Renal pelvis (tissue), 4 donors: ENCODE results near the gene PROM2. TPM values are rescaled to one million over a fixed set of nuclear protein-coding genes. Genes with fewer than 3 reads are reported as not detected.

Experiments
- DNase-seq: peaks from one replicate; pipeline ENCODE4 v3.0.0-alpha.2; 2013
- polyA plus RNA-seq, 3 donors: library from polyadenylated mRNA; unstranded; fragments of 120-200 nt; gene quantifications; one replicate each; pipeline ENCODE4 v1.2.1, GENCODE V29; 2013; ENCODE audit not compliant: insufficient read length in 3 of 3

The PROM2 gene
- polyA plus RNA-seq, 3 donors, result 34.1 to 46.1 (median 44.5) TPM

DNA sequence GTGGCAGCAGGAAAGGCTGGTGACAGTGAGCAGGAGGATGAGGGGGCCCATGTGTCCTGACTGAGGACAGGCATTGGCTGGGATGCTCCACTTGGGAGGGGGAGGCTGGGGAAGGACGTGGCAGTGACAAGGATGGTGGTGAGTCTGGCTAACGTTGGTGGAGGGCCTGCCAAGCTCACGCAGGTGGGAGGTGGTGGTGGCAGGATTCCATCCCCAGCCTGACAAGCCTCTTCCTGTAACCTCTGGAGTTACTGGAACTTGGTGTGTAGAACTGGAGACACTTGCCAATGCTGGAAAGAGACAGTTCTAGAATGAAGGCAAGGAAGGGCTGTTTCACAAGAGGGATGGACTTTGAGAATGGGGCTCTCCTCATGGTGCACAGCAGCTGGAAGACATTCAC, 8.2 kb downstream of the PROM2 start:
- no peak for DNase-seq

DNA sequence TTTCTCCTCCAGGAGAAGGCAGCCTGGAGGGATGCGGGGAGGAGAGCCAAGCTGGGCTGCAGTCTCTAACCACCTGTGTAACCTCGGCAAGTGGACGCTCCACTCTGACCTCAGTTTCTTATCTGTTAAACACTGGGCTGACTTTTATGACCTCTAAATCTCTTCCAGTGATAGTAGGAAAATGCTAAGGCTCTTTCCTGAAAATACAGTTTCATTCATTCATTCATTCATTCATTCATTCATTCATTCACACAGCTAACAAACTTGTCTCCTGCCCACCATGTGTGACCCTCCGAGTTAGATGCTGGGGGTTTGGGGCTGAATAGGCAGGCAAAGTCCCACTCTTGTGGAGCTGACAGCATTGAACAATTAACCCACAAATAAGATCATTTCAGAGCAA, 9.3 kb downstream of the PROM2 start:
- DNase-seq, result no peak

DNA sequence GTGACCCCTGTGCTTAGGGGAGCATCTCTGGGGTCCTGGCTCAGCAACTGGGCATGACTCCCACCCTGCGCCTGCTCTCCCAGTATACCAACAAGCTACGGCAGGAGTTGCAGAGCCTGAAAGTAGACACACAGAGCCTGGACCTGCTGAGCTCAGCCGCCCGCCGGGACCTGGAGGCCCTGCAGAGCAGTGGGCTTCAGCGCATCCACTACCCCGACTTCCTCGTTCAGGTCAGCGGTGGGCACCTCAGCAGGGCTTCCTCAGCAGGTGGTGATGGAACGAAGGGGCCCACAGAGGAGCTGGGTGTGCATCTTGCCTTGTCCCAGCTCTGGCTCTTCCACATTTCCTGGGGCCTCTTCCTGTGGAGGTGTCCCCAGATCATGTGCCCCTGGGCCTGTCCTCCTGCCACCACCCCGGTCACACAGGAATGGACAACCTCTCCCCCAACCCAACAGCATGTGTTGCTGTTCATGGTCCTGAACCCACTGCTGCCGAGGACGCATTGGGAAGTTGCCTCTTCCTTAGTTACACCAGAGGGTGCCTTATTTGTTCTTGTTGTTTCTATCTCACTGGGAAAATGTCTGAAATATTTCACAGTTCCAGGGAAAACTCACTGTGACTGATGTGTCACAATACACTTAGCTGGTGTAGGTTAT, 10.8 kb downstream of the PROM2 start:
- no peak for DNase-seq

DNA sequence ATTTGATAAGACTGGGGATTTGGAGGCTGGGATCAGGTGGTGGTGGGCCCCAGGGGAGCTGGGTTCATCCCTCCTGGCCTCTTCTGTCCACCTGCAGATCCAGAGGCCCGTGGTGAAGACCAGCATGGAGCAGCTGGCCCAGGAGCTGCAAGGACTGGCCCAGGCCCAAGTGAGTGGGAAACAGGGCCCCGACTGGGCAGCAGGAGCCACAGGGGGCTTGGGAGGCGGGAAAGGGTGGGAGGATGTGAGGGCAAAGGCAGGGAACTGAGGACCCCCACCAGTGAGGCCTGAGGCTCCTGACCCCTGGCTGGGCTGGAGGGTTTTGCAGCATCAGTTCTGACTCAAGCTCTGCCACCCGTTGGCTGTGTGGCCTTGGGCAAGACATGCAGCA, 11.3 kb downstream of the PROM2 start:
- no peak for DNase-seq

DNA sequence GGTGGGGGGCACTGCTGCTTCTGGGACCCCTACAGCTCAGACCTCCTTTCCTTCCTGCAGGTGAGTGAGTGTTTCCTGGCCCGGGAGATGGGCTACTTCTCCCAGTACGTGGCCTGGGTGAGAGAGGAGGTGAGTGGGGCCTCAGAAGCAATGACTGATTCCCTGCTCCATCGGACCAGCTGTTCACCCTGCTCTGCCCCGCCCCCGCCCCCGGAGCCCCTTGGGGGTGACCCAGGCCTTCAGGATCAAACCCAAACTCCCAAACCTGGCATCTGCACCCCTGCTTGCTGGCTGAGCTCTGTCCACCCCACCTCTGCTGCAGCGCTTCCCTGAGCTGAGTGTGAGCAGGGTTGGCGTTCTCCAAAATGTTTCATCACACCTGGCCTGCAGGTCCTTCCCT, 13.1 kb downstream of the PROM2 start:
- DNase-seq, result no peak

DNA sequence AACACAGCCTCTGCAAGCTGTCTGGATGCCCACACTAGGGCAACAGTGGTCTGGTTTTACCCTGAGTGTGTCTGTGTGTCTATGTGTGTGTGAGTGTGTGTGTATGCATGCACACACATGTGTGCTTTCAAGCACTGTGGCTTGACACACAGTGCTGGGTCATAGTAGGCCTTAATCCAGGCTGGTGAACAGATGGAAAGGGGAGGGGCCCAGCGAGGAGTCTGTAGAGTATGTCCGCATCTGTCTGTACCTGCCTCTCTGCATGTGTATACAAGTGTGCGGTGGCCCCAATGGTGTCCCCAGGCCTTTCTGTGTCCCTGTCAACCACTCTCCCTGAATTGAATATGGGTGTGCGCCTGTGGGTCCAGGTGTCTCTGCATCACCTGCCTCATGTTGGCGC, 13.6 kb downstream of the PROM2 start:
- DNase-seq, result no peak

DNA sequence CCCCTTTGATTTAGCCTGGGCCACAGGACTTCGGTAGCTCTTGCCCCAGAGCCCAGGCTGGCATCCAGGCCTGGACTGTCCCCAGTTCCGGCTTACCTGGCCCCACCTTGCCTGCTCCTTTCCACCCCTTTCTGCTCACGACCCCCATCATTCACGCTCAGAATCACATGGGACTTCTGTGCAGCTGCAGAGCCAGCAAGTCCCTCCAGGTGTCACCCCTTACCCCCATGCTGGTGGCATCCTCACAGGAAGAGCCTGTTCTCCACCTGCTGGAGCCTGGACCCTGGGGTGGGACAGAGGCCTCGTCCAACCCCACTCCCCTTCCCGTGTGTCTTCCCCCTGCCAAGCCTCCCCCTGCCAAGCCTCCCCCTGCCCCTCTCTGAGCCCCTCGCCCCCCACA, 15.0 kb downstream of the PROM2 start:
- DNase-seq, result no peak

DNA sequence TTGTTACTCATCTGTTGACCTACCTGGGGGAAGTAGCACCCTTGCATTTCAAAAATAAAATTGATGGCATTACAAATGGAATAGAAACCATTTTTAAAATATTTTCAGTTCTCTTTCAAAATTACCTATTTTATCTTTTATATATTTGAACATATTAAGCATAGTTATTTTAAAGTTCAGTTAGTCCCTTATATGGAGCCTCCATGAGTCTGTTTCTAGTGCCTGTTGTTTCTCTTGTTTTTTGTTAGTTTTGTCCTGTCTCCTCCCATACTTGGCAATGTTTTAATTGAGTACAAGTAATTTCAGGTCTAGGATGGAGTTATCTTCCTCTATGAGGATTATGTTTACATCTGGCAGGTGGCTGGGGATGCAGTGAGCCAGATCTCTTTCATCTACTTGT, 17.0 kb downstream of the PROM2 start:
- DNase-seq, result no peak

DNA sequence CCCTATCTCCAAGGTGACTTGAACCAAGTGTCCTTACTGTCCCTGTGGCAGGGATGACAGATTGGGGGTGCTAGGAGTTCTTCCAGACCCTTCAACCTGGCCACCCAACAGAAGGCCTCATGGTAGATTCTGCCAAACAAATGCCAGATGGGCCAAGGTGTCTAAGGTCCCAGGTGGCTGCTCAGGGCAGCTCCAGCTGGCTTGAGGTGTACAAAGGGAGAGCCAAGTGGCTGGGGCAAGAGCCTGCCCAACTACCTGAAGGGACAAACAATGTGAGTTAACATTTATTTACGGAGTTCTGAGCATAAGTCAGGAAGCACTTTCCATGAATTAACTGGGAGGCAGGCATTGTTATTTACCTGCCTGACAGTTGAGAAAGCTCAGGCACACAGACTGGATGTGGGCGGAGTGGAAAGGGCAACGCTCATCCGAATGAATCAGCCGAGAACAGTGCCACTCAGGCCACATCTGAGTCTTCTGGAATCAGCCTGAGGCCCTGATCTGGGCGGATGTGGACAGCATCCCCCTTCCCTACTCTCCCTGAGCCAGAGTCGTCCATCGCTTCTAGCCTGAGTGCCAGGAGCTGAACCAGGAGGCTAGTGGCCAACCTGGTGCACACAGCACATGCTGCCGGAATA, 18.5 kb downstream of the PROM2 start:
- DNase-seq, result no peak

DNA sequence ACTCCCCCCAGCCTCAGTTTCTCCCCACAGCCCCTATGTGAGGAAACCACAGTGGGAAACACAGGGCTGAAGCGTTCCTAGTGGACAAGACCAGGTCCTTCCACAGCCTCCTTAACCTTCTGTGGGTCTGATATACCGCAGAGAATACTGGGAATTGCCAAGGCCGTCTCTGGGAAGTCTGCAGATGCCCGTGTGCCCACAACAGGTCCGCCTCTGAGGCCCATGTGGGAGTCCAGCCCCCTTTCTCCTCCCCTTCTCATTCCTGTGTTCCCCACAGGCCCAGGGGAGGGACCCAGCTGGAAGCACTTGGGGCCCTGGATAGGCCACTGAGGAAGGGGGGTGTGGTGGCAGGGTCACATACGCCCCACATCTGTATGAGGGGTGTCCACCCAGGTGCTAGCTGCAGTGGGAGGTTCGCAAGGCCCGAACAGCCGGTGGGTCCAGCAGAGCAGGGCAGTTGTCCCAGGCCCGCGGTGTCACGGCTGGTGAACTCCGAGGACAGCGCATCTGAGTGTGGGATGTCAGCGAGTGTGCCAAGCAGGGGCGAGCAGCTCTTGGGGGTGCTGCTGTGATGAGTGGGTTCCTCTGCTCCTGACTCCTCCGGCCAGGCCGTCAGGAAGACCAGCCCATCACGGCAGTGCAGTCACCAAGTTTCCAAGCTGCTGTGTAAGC, 20.5 kb downstream of the PROM2 start:
- DNase-seq, result no peak

DNA sequence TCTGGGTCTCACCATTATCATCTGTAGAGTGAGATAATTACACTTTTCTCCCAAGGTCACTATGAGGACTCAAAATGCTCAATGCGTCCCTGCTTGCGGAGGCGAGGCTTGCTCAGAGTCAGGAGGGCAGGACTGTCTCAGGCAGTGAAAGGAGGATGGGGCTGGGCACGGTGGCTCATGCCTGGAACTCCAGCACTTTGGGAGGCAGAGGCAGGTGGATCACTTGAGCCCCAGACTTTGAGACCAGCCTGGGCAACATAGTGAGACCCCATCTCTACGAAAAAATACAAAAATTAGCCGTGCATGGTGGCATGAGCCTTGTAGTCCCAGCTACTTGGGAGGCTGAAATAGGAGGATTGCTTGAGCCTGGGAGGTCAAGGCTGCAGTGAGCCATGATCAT, 21.1 kb downstream of the PROM2 start:
- no peak for DNase-seq

DNA sequence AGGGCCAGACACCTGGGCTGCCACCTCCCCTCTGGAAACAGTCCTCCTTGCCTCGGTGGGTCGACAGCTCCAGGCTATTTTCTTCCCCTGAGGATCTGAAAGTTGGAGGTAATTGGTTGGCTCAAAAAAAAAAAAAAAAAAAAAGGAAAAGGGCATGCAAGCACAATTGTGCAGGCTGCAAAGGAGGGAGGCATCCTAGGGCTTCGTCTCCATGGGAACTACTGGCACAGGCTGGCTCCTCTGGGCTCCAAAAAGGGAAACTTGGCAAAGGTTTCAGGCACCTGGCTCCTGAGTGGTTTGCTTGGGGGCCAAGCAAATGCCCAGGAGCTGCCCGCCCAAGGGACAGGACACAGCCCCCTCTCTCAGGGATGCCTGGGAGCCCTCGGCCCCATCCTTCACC, 21.8 kb downstream of the PROM2 start:
- DNase-seq, result no peak

DNA sequence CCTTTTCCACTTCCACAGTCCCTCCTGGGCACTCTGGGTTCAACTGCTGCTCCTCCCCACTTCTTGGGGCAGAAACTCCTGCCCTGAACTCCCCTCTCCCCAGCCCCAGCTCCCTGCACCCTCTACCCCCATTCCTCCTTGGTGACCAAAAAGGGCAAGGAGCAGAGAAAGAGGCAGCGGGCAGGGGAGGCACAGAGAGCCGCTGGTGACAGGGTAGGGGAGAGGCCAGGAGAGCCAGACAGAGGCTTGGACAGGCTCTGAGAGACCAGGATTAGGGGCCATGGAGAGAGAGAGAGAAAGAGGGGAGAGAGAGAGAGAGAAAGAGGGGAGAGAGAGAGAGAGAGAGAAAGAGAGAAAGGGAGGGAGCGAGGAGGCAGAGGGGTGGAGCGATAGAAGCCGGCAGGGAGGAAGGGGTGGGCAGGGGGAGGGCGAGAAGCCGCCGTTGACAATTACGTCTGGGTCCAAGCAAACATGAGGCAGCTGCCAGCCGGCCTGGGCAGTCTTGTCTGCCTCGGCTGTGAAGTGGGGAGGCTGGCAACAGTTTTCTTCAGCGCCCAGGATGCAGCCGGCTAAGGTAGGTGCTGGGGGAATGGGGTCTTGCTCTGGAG, 22.7 kb downstream of the PROM2 start, which contains the start of gene KCNIP3:
Gene KCNIP3 (plus strand): TSS at position 468 of the 608 bp plus-strand sequence. CDS start 92 bp downstream, at position 560.
- no peak for DNase-seq

DNA sequence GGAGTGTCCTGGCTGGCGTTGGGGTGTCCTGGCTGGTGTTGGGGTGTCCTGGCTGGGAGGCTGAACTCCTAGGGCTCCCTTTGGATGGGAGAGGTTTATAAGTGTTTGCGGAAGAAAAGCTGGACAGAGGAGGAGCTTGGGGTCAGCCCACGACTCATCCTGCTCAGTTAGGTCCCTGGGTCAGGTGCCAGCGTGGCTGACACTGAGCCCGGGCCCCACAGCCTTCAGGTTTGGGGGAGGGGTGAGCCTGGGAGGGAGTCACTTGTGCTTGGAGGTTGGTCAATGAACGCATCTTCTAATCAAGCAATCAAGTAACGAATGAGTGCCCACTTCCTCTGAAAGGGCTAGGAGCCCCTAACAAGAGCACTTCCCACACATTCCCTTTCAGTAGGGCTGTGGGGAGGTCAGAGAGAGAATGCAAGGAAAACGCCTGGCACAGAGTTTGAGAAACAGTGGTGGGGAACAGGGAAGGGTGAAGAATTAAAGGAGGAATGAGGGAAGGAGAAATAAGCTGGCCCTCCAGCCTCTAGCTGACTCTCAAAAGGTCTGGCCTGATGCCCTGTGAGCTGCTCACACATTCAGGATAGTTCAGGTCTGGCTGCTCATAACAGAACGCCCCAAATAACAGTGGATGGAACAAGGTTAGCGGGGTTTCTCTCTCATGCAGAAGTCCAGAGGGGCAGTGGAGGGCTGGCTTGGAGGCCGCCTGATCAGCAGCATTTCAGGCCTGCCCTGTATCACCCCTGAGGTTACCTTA, 23.6 kb downstream of the PROM2 start:
- no peak for DNase-seq

DNA sequence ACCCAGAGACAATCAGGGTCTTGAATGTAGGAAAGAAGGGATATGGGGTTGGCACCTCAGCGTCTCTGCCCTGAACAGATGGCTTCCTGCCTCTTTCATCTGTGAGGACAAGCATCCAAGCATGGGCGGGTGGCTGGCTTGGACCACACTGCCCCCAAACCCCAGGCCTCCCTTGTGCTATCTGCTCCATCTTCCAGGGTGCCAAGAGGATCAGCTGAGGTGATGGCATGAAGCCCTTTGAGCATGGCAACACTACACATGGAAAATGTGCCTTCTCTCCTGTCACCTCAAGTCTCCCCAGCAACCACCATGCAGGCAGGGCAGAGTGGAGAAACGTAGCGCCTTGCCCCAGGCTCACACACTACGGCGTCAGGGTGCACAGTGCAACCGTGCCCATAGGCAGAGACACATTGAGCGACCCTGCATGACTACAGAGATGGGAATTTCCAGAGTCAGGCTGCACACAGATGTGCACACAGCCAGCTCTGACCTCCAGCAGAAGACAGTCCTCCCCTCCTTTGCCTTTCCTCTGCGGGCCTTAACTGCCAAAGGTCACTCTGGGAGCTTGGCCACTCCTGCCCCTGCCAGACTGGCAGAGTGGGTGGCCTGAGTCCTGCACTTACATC, 24.4 kb downstream of the PROM2 start:
- DNase-seq, result no peak

DNA sequence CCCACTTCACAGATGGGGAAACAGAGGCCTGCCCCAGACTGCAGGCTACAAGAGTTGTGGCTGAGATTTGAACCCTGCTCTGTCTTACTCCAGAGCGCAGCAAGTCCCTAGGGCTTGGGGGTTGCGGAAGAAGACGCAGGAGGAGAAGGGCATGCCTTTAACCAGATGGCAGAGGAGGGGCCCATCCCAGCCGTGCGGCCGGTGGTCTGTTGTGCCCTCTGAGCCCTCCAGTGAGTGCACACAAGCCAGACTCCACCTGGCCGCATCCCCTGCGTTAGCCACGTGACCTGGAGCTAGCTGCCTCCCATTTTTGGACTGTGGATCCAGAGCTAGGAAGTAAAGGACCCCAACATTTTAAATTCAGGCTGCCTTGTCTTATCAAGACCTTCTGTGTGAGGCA, 25.7 kb downstream of the PROM2 start:
- DNase-seq, result no peak

DNA sequence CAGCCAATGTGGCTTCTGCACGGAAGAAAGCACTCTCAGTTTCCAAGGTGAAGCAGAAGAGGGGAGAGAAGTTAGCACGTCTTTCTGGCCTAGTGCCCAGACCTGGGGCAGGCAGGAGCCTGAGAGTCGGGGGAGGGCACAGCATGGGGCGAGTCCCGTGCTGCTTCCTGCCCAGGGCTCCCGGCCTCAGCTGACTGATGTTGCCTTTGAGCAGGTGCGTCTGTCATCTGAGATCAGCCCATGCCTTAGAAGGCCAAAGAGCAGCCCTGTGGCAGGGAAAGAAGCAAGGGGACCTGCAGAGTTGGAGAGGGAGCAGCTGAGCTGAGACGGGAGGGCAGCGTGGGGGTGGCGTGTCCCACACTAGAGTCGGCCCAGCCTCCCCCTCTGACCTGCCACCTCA, 26.2 kb downstream of the PROM2 start:
- DNase-seq, result no peak

DNA sequence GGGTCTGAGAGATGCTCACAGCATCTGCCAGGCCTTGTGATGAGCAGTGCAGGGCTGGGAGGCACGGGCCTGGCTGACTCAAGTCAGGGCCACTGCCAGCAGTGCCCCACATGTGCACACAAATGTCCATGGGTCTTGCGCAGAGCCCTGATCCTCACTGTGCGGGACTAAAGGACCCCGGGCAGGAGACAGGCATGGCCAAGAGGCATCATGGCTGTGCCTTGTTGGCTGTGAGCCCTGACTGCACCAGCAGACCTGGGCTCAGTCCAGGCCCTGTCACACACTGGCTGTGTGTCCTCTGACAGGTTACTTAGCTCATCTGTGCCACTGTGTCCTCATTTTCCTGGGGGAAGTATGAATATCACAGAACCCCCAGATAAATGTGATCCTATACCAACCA, 26.9 kb downstream of the PROM2 start:
- no peak for DNase-seq

DNA sequence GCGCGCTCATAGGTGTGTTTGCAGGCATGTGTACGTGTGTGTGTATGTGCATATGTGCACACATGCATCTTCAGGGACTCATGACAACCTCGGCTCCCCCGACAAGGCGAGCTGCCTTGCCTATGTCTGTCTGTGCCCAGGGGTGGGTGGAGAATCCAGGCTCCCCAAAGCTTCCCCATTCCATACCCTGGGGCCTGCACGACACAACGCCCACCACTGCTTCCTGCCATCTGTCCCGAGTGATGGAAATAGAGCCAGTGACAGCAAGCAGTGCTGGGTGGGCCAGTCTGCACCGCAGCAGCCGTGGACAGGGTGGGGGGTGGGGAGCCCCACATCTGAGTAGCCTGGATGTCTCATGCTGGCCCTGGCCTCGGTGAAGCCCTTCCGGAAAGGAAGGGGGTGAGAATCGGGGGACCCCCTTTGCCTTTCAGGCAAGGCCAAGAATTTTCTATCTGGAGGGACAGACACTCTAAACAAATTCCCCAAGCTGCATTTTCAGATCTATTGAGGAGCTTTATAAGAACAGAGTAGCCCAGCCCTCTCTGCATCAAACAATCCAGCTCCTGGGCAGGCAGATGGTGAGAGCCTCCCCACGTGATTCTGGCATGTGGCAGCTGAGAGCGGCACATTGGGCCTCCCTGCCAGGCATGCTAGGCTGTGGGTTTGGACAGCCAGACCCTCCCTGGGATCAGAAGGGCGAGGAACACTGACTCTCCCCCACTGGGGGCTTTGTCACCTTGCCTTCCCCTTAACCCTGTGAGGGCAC, 27.8 kb downstream of the PROM2 start:
- DNase-seq, result no peak

DNA sequence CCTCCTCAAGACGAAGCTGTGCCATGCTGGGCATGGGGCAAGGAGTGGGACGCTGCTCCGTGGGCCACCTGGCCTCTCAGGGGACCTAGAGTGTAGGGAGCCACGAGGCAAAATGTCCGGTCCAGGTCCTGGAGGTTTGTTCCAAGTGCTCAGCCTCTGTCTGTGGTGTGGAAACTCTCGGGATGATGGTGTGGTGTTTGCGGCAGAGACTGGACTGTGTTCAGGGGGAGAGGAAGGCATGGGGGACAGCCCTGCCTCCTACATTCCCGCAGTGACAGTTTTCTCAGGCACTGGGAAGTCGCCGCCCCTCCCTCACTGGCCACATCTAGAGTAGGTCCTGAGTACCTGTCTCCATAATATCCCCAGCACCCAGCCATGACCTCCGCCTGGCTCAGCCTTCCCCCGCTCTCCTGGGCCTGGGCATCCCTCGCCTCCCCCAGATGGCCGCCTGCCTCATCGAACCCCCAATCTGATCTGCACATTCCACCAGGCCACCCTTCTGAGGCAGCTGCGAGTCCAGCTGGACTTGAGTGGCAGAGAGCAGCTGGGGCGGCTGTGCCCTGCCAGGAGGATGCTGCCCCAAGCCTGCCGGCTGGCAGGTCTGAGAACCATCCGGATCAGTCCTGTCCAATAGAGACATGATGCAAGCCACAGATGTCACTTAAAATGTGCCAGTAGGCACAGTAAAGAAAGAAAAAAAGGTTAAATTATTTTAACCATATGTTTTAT, 29.1 kb downstream of the PROM2 start:
- no peak for DNase-seq
